HepG2 (cell line): ENCODE measurements around the gene ZMYND19. TPM values are rescaled to one million over a fixed set of nuclear protein-coding genes. Genes with fewer than 3 reads are reported as not detected.
A peak's percentile ranks its signal among the peaks of the same experiment; 100 is the strongest.

Experiments
- ATAC-seq: fragments of 200-7000 bp; cut with Tn5 transposase; 3 replicates; pipeline ENCODE4 v1.9.1; 2020; ENCODE audit warnings: mild to moderate bottlenecking, moderate library complexity
- BruUV-seq: library from RNA; stranded (reverse); fragments of 400-500 nt; replicated peaks from 2 replicates; lab custom pipeline; 2021; lab: Mats Ljungman, UMichigan
- CTCF ChIA-PET: fragments of 300-600 bp; formaldehyde crosslinking; extraction: SDS; loops from one replicate; lab custom pipeline; 2021; ENCODE audit warnings: low total read pairs, inconsistent platforms, low intra/inter-chr PET ratio; lab: Yijun Ruan, JAX
- POLR2A ChIA-PET: fragments of 350-600 bp; sonication (Branson Sonifier 250); formaldehyde crosslinking; loops from one replicate; lab custom pipeline; 2020; ENCODE audit warnings: antibody characterized with exemption, inconsistent platforms; lab: Yijun Ruan, JAX
- DNase-seq: peaks from one replicate; pipeline ENCODE4 v3.0.0-alpha.2; 2015; ENCODE audit warnings: low spot score
- FAIRE-seq: peaks from 3 replicates; lab custom pipeline; 2011; peaks lifted over from hg19 to GRCh38; lab: Jason Lieb, UNC
- H2AFZ ChIP-seq: one replicate; pipeline ENCODE4 v1.6.1; 2011; ENCODE audit warnings: low read length, inconsistent platforms
- H3K27ac ChIP-seq: fragments of 300-600 bp; 3 replicates; pipeline ENCODE4 v1.8.0; 2011; ENCODE audit warnings: mixed run types, mild to moderate bottlenecking, mixed read lengths, low read length, inconsistent platforms; ENCODE audit not compliant: insufficient read depth; ENCODE audit errors: extremely low read length
- H3K27me3 ChIP-seq, 2 experiments: fragments of 200-600 bp in 1 of 2; 2 replicates in 1 of 2; 3 replicates in 1 of 2; pipeline versions ENCODE4 v1.6.0 to v1.8.0; 2011; ENCODE audit warnings: low read length in 2 of 2, mild to moderate bottlenecking in 2 of 2, moderate library complexity in 2 of 2, inconsistent platforms in 1 of 2; ENCODE audit not compliant: insufficient read depth in 2 of 2, control insufficient read depth in 1 of 2
- H3K36me3 ChIP-seq, 2 experiments: fragments of 200-600 bp in 1 of 2; replicated peaks in 1 of 2; 2 replicates in 1 of 2; 3 replicates in 1 of 2; pipeline versions ENCODE4 v1.5.1 to v1.8.0; 2011; ENCODE audit warnings: low read length in 2 of 2, inconsistent platforms in 1 of 2; ENCODE audit not compliant: insufficient read depth in 2 of 2, control insufficient read depth in 1 of 2
- H3K4me1 ChIP-seq: 2 replicates; pipeline ENCODE4 v1.5.1; 2012; ENCODE audit warnings: low read length, inconsistent platforms; ENCODE audit not compliant: insufficient read depth
- H3K4me2 ChIP-seq: 2 replicates; pipeline ENCODE4 v1.6.0; 2011; ENCODE audit warnings: low read depth, low read length, inconsistent platforms
- H3K4me3 ChIP-seq, 3 experiments: fragments of 200-600 bp in 1 of 3; sonication (generic), shearing (Covaris generic) in 1 of 3; replicated peaks in 1 of 3; 2 replicates each; pipeline ENCODE4 v1.5.1; 2011 to 2016; ENCODE audit warnings: low read length in 3 of 3, inconsistent platforms in 2 of 3, low read depth in 2 of 3, mild to moderate bottlenecking in 2 of 3, control low read depth in 1 of 3, mixed read lengths in 1 of 3; ENCODE audit not compliant: insufficient read depth in 1 of 3
- H3K79me2 ChIP-seq: one replicate; pipeline ENCODE4 v1.6.1; 2011; ENCODE audit warnings: low read length, inconsistent platforms; ENCODE audit not compliant: insufficient read depth
- H3K9ac ChIP-seq: 2 replicates; pipeline ENCODE4 v1.6.0; 2011; ENCODE audit warnings: mild to moderate bottlenecking, low read depth, low read length, inconsistent platforms; ENCODE audit not compliant: insufficient read depth
- H3K9me3 ChIP-seq: 2 replicates; pipeline ENCODE4 v1.5.1; 2012; ENCODE audit warnings: mild to moderate bottlenecking, low read length
- H4K20me1 ChIP-seq: 2 replicates; pipeline ENCODE4 v1.6.0; 2011; ENCODE audit warnings: inconsistent platforms, mild to moderate bottlenecking, low read length, moderate library complexity; ENCODE audit not compliant: insufficient read depth
- AGO1 ChIP-seq: fragments of 200-400 bp; formaldehyde crosslinking; IDR thresholded peaks from 2 replicates; pipeline ENCODE4 v1.6.1; 2017; ENCODE audit warnings: mild to moderate bottlenecking, low read depth, low read length, moderate library complexity; ENCODE audit not compliant: poor library complexity, severe bottlenecking
- AGO2 ChIP-seq: fragments of 200-400 bp; formaldehyde crosslinking; optimal IDR thresholded peaks from 2 replicates; pipeline ENCODE3; 2017; ENCODE audit warnings: mild to moderate bottlenecking, low read depth, low read length, moderate library complexity
- NPAS2 ChIP-seq: sonication (generic); formaldehyde crosslinking; IDR thresholded peaks from 2 replicates; pipeline ENCODE4 v1.8.0; 2022; ENCODE audit warnings: mild to moderate bottlenecking, missing genetic modification reagents, borderline replicate concordance
- RBFOX2 ChIP-seq: fragments of 200-400 bp; formaldehyde crosslinking; IDR thresholded peaks from 2 replicates; pipeline ENCODE4 v1.6.1; 2017; ENCODE audit warnings: low read depth, mild to moderate bottlenecking, low read length
- TAF15 ChIP-seq: fragments of 200-400 bp; formaldehyde crosslinking; IDR thresholded peaks from one replicate; pipeline ENCODE4 v1.6.1; 2018; ENCODE audit warnings: mild to moderate bottlenecking, low read depth, low read length; ENCODE audit not compliant: poor library complexity, severe bottlenecking
- TFDP2 ChIP-seq: sonication (generic); formaldehyde crosslinking; IDR thresholded peaks from 2 replicates; pipeline ENCODE4 v1.4.0; 2020; ENCODE audit warnings: missing genetic modification reagents
- ZBTB4 ChIP-seq: sonication (generic); formaldehyde crosslinking; IDR thresholded peaks from 2 replicates; pipeline ENCODE4 v1.4.0; 2020; ENCODE audit warnings: missing genetic modification reagents, mild to moderate bottlenecking, borderline replicate concordance
- ZBTB40 ChIP-seq, 2 experiments: fragments of 450-650 bp in 1 of 2; sonication (generic) in 1 of 2; formaldehyde crosslinking in 1 of 2; IDR thresholded peaks; 2 replicates each; pipeline versions ENCODE4 v1.6.1 to v1.8.0; 2016 to 2022; ENCODE audit warnings: antibody characterized with exemption in 1 of 2, mild to moderate bottlenecking in 1 of 2, missing genetic modification reagents in 1 of 2
- WGBS: methylation state at CpG from one replicate; pipeline ENCODE4 v1.1.6; 2017; ENCODE audit warnings: low lambda C conversion rate; 5-methylcytosine and 5-hydroxymethylcytosine counted together
- in situ Hi-C: cut with HindIII; loops from 2 replicates; pipeline ENCODE4 v1.10.0; 2017; ENCODE audit warnings: low pct_unique_long_range_greater_than_20kb; ENCODE audit not compliant: extremely low pct_ligation_motif_present
- intact Hi-C: fragments of 100-400 bp; cut with micrococcal nuclease; formaldehyde crosslinking; loops from one replicate; pipeline ENCODE4 v1.10.0; 2022; ENCODE audit not compliant: unreplicated experiment
- polyA plus RNA-seq, 8 experiments: library from polyadenylated mRNA; depleted of rRNA in 3 of 8; stranded (reverse) in 7 of 8; unstranded in 1 of 8; fragments of >200 nt; fragmentation: Illumina TruSeq in 4 of 8; extraction: Trizol in 4 of 8; gene quantifications; 2 replicates each; pipeline versions ENCODE4 v1.2.1 to v1.2.3, GENCODE V29; 2011 to 2016; ENCODE audit warnings: low read depth in 4 of 8, missing spikeins in 1 of 8, mixed read lengths in 1 of 8; ENCODE audit not compliant: insufficient read depth in 1 of 8
- total RNA-seq, 5 experiments: library from RNA; depleted of rRNA; stranded (reverse); fragments of >200 nt; fragmentation: Illumina TruSeq; extraction: Trizol; gene quantifications; 2 replicates each; pipeline ENCODE4 v1.2.3, GENCODE V29; 2016; ENCODE audit warnings: low read depth in 1 of 5

The ZMYND19 gene
- total and polyA plus RNA-seq, 2 of the 13 experiments (the other 11 are each of a cell fraction or from before 2014, with no cell fraction given): 21.3 to 38.7 TPM

GRCh38 chr9:137615387-137615871 is 25.1 kb upstream of the ZMYND19 start:
- CTCF ChIA-PET: no interaction called here
- POLR2A ChIA-PET: no interaction called here
- in situ Hi-C loops (no loop called here), intact Hi-C loops (no loop called here)
- TF ChIP-seq NPAS2 (CRISPR knock-in tag) (no peak), TAF15 (peak; percentile 18), TFDP2 (CRISPR knock-in tag) (no peak), ZBTB4 (0 out of 2 replicates have a peak, but pooled peaks have one; percentile 18), AGO1 (peak; percentile 51), ZBTB40 (IDR thresholded peaks at IDR 0.05) (no peak), ZBTB40 (CRISPR knock-in tag; IDR thresholded peaks at IDR 0.05) (0 out of 2 replicates have a peak, but pooled peaks have one; percentile 52), AGO2 (peak; percentile 81), RBFOX2 (peak; percentile 61)
- Histone ChIP-seq H3K27me3 (no peaks in the 10 kb centered on the region; a peak in 1 of 5 replicates), H3K36me3 (peaks cover 3 to 13% of the 10 kb centered on the region in 2 experiments; a peak in 4 of 5 replicates), H3K79me2 (peaks cover 32% of the 10 kb centered on the region), H3K9me3 (no peaks in the 10 kb centered on the region), H3K4me1 (peaks cover 48% of the 10 kb centered on the region), H3K4me2 (no peak overlapping the region), H3K4me3 (no peak overlapping the region), H3K27ac (no peak overlapping the region), H3K9ac (no peak overlapping the region), H2AFZ (no peak overlapping the region), H4K20me1 (peaks cover 6% of the 10 kb centered on the region; the same call in 1 of the 2 replicates)
- DNase-seq (no peak), ATAC-seq (no peak), FAIRE-seq (no peak)
- no TSS peak for BruUV-seq
- 95% methylated on average over 8 of the region's 19 CpGs for WGBS
